Endothelial cell of umbilical vein (primary cell): Measurements from ENCODE around the gene DDX23. TPM values are rescaled to one million over a fixed set of nuclear protein-coding genes. Genes with fewer than 3 reads are reported as not detected.

ENCODE experiments used
- BruUV-seq: library from RNA; stranded (reverse); fragments of 400-500 nt; replicated peaks from 2 replicates; lab custom pipeline; 2021; lab: Mats Ljungman, UMichigan
- CTCF ChIA-PET: fragments of 300-600, 350-600 bp; sonication (Branson Sonifier 250); formaldehyde crosslinking; loops from one replicate; lab custom pipeline; 2021; ENCODE audit warnings: antibody characterized with exemption, inconsistent platforms; lab: Charles Lee
- POLR2A ChIA-PET: fragments of 300-600, 350-600 bp; sonication (Branson Sonifier 250); formaldehyde crosslinking; loops from one replicate; lab custom pipeline; 2021; ENCODE audit warnings: antibody characterized with exemption, inconsistent platforms; lab: Charles Lee
- DNase-seq: peaks from one replicate; pipeline ENCODE4 v3.0.0-alpha.2; 2011; ENCODE audit warnings: low read depth, low spot score
- FAIRE-seq: peaks from 2 replicates; lab custom pipeline; 2011; peaks lifted over from hg19 to GRCh38; lab: Jason Lieb, UNC
- H2AFZ ChIP-seq: 2 replicates; pipeline ENCODE4 v1.6.0; 2012; ENCODE audit warnings: low read depth, low read length, control low read depth, inconsistent platforms
- H3K27ac ChIP-seq: 2 replicates; pipeline ENCODE4 v1.5.1; 2011; ENCODE audit warnings: low read depth, mild to moderate bottlenecking, control low read depth, low read length, moderate library complexity; ENCODE audit not compliant: insufficient read depth
- H3K27me3 ChIP-seq, 2 experiments: 2 replicates each; pipeline versions ENCODE4 v1.6.0 to v1.6.1; 2011; ENCODE audit warnings: low read length in 2 of 2, mixed read lengths in 1 of 2; ENCODE audit not compliant: control insufficient read depth in 2 of 2, insufficient read depth in 2 of 2
- H3K36me3 ChIP-seq, 2 experiments: 2 replicates in 1 of 2; 3 replicates in 1 of 2; pipeline ENCODE4 v1.5.1; 2011; ENCODE audit warnings: low read length in 2 of 2, mild to moderate bottlenecking in 1 of 2, moderate library complexity in 1 of 2; ENCODE audit not compliant: control insufficient read depth in 2 of 2, insufficient read depth in 2 of 2; ENCODE audit errors: extremely low read depth in 1 of 2
- H3K4me1 ChIP-seq: 3 replicates; pipeline ENCODE4 v1.5.1; 2011; ENCODE audit warnings: mild to moderate bottlenecking, low read length; ENCODE audit not compliant: control insufficient read depth, insufficient read depth; ENCODE audit errors: extremely low read depth
- H3K4me2 ChIP-seq: 2 replicates; pipeline ENCODE4 v1.6.1; 2011; ENCODE audit warnings: low read length, control low read depth, mixed read lengths; ENCODE audit not compliant: insufficient read depth
- H3K4me3 ChIP-seq, 3 experiments: fragments of 200-600 bp in 1 of 3; sonication (generic), shearing (Covaris generic) in 1 of 3; replicated peaks in 1 of 3; 2 replicates each; pipeline ENCODE4 v1.5.1; 2011 to 2016; ENCODE audit warnings: control low read depth in 3 of 3, low read length in 3 of 3, mild to moderate bottlenecking in 2 of 3, inconsistent platforms in 1 of 3, low read depth in 1 of 3, moderate library complexity in 1 of 3; ENCODE audit not compliant: insufficient read depth in 1 of 3
- H3K79me2 ChIP-seq: 2 replicates; pipeline ENCODE4 v1.6.0; 2012; ENCODE audit warnings: low read length, inconsistent platforms; ENCODE audit not compliant: control insufficient read depth, insufficient read depth
- H3K9ac ChIP-seq: replicated peaks from 2 replicates; pipeline ENCODE3; 2011; ENCODE audit warnings: low read length, control low read depth; ENCODE audit not compliant: insufficient read depth; ENCODE audit errors: extremely low read depth
- H3K9me1 ChIP-seq: replicated peaks from 3 replicates; pipeline ENCODE4 v1.6.0; 2011; ENCODE audit warnings: mild to moderate bottlenecking, low read length; ENCODE audit not compliant: control insufficient read depth, insufficient read depth; ENCODE audit errors: extremely low read depth
- H3K9me3 ChIP-seq: replicated peaks from 2 replicates; pipeline ENCODE4 v1.5.1; 2012; ENCODE audit warnings: low read length, inconsistent platforms; ENCODE audit not compliant: control insufficient read depth, insufficient read depth
- H4K20me1 ChIP-seq: replicated peaks from 2 replicates; pipeline ENCODE3; 2011; ENCODE audit warnings: mild to moderate bottlenecking, low read length; ENCODE audit not compliant: control insufficient read depth, insufficient read depth; ENCODE audit errors: extremely low read depth
- EZH2 ChIP-seq: IDR thresholded peaks from 2 replicates; pipeline ENCODE4 v1.6.1; 2012; ENCODE audit warnings: borderline replicate concordance, low read depth, mild to moderate bottlenecking, moderate library complexity, low read length, inconsistent platforms; ENCODE audit not compliant: severe bottlenecking
- FOS ChIP-seq: IDR thresholded peaks from 2 replicates; pipeline ENCODE4 v1.6.1; 2011; ENCODE audit warnings: mild to moderate bottlenecking, low read length, moderate library complexity, borderline replicate concordance; ENCODE audit not compliant: insufficient read depth
- GATA2 ChIP-seq: IDR thresholded peaks from 2 replicates; pipeline ENCODE4 v1.7.0; 2011; ENCODE audit warnings: low read depth, mild to moderate bottlenecking, moderate library complexity, mixed read lengths, low read length; ENCODE audit not compliant: insufficient read length, insufficient read depth
- JUN ChIP-seq: IDR thresholded peaks from 2 replicates; pipeline ENCODE4 v1.6.1; 2011; ENCODE audit warnings: borderline replicate concordance, low read depth; ENCODE audit not compliant: insufficient read length, insufficient read depth
- MYC ChIP-seq: IDR thresholded peaks from one replicate; pipeline ENCODE4 v1.6.1; 2011; ENCODE audit warnings: mild to moderate bottlenecking, low read depth, low read length
- POLR2A ChIP-seq: IDR thresholded peaks from 2 replicates; pipeline ENCODE4 v1.6.1; 2012; ENCODE audit warnings: low read depth, mild to moderate bottlenecking, control low read depth, low read length
- POLR2AphosphoS5 ChIP-seq: IDR thresholded peaks from 2 replicates; pipeline ENCODE4 v1.6.1; 2012; ENCODE audit warnings: low read depth, mild to moderate bottlenecking, control low read depth, low read length, moderate library complexity; ENCODE audit not compliant: insufficient read depth
- dilution Hi-C: fragments of 300-500 bp; cut with MboI; formaldehyde crosslinking; loops from one replicate; pipeline ENCODE4 v1.15.0; 2019; ENCODE audit warnings: low sequenced_read_pairs; ENCODE audit not compliant: extremely low pct_ligation_motif_present
- intact Hi-C: fragments of 100-400 bp; cut with micrococcal nuclease; formaldehyde crosslinking; loops from one replicate; pipeline ENCODE4 v1.10.0; 2022
- polyA plus RNA-seq, 4 experiments: library from polyadenylated mRNA; depleted of rRNA in 3 of 4; stranded (reverse) in 3 of 4; unstranded in 1 of 4; fragments of >200 nt; gene quantifications; 2 replicates each; pipeline versions ENCODE4 v1.2.1 to v1.2.3, GENCODE V29; 2011 to 2012; ENCODE audit warnings: missing spikeins in 1 of 4
- total RNA-seq: library from RNA; stranded (reverse); gene quantifications from 2 replicates; pipeline ENCODE4 v1.2.3, GENCODE V29; 2021
- TF ChIP-seq, protein P1 (sequence below), 2 donors: IDR thresholded peaks; 1 replicate in 1 of 2; 2 replicates in 1 of 2; pipeline ENCODE4 v1.5.1; 2011; ENCODE audit warnings: low read length in 2 of 2, mild to moderate bottlenecking in 2 of 2, moderate library complexity in 2 of 2, control low read depth in 1 of 2, inconsistent platforms in 1 of 2, low read depth in 1 of 2; ENCODE audit not compliant: insufficient read depth in 1 of 2; ENCODE audit errors: extremely low read depth in 1 of 2
- TF ChIP-seq, protein P2 (sequence below): IDR thresholded peaks from 2 replicates; pipeline ENCODE4 v1.6.1; 2011; ENCODE audit not compliant: insufficient read depth, insufficient read length

The DDX23 gene
- total and polyA plus RNA-seq, 2 donors (not counting 3 experiments of a cell fraction or from before 2014, with no cell fraction given), result 56.0 to 107 TPM

DNA sequence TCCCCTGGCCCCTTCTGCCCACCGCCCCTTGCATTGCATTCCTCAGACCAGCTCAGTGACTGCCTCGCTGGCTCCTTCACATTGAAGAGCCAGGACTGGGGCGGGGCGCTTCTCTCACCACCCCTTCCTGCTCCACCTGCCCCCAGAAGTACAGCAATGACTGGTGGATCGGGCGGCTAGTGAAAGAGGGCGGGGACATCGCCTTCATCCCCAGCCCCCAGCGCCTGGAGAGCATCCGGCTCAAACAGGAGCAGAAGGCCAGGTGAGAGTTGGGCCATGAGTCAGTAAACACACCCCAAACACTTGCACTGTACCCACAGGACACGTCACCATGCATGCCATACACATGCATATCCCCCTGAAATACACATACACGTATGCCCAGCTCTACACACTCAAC, 27.9 kb downstream of the DDX23 start:
- peaks cover 6 to 47% of the 10 kb centered on the region in 2 experiments for H3K36me3 ChIP-seq
- TF ChIP-seq MYC (no peak), POLR2A (no peak), JUN (no peak), POLR2AphosphoS5 (no peak), EZH2 (no peak), GATA2 (no peak), FOS (no peak)
- TF ChIP-seq, protein P1, sequence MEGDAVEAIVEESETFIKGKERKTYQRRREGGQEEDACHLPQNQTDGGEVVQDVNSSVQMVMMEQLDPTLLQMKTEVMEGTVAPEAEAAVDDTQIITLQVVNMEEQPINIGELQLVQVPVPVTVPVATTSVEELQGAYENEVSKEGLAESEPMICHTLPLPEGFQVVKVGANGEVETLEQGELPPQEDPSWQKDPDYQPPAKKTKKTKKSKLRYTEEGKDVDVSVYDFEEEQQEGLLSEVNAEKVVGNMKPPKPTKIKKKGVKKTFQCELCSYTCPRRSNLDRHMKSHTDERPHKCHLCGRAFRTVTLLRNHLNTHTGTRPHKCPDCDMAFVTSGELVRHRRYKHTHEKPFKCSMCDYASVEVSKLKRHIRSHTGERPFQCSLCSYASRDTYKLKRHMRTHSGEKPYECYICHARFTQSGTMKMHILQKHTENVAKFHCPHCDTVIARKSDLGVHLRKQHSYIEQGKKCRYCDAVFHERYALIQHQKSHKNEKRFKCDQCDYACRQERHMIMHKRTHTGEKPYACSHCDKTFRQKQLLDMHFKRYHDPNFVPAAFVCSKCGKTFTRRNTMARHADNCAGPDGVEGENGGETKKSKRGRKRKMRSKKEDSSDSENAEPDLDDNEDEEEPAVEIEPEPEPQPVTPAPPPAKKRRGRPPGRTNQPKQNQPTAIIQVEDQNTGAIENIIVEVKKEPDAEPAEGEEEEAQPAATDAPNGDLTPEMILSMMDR (IDR thresholded peaks at IDR 0.05; ENCODE audit: extremely low read depth in 1 of 2, insufficient read depth in 1 of 2, low read depth in 1 of 2, low read length in 2 of 2), result no peak
- TF ChIP-seq, protein P2, sequence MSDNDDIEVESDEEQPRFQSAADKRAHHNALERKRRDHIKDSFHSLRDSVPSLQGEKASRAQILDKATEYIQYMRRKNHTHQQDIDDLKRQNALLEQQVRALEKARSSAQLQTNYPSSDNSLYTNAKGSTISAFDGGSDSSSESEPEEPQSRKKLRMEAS, result no peak
- H3K4me2 ChIP-seq, result no peak overlapping the region
- H3K27me3 ChIP-seq, result no peaks in the 10 kb centered on the region
- no TSS peak for BruUV-seq
- ChIA-PET POLR2A (no interaction called here), CTCF (interaction anchor here (1.2 to 1.4 kb wide), 2 partner anchors 29 to 71 kb away, joined by 3 read pairs; no protein-coding TSS in a partner anchor)
- no peak for FAIRE-seq
- H3K9me1 ChIP-seq, result no peaks in the 10 kb centered on the region
- no peaks in the 10 kb centered on the region for H3K79me2 ChIP-seq
- H4K20me1 ChIP-seq, result no peaks in the 10 kb centered on the region
- no peak overlapping the region for H3K9ac ChIP-seq
- no peaks in the 10 kb centered on the region for H3K4me1 ChIP-seq
- H3K27ac ChIP-seq, result no peak overlapping the region
- DNase-seq, result no peak
- no peak overlapping the region for H3K4me3 ChIP-seq
- H3K9me3 ChIP-seq, result no peaks in the 10 kb centered on the region
- intact Hi-C loops, result no loop called here
- dilution Hi-C loops, result no loop called here
- no peak overlapping the region for H2AFZ ChIP-seq
